GM19463 (cell line): ENCODE results near the gene ZNF692.
"Not testable (repeated sequence)": the region's sequence is repeated elsewhere in the genome, so short reads cannot be mapped to it uniquely, and the experiment has no call there.

ENCODE experiments used
- ATAC-seq: cut with Tn5 transposase; IDR thresholded peaks from one replicate; pipeline ENCODE4 v1.9.1; 2021; ENCODE audit warnings: mild to moderate bottlenecking, moderate library complexity; ENCODE audit not compliant: unreplicated experiment

Gene ZNF692

DNA sequence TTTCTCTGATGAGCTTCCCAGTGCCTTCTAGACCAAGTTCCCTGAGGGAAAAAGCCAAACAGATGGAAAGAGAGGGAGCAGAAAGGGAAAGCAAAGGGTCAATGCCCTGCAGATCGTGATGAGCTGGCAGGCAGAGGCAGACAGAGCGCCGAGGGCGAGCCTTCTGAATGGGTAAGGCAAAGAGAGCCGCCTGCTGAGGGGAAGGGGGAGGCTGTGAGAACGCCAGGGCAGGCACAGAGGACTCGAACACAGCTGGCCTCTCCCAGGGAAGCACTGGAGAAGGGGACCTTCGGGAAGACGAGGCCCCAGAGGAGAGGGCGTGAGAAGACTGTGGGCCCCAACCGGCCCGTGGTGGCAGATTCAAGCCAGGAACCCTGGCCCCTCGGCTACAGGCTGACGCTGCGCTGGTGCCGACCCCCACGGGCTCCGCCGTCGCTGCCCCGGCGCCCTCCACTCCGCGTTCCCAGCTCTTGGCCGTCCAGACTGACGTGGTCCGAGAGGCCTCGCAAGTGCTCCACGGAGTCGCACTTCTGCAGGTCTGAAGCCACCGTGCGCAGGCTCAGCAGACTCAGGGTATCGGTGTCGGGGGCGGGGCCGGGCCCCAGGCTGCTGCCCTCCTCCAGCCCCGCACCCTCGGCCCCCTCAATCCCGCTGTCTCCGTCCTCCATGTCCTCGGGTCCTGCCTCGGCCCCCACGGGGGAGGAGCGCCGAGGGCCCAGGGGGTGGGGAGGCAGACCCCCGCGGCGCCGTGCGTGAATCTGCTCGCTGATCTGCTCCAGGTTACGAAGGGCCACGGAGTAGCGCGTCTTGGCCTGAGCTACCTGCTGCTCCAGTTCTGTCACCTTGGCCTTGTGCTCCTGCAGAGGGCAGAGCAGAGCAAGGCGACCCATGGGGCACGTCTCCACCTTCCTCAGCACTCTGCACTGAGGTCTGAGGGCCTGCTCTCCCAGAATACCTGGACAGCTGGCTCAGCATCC is 47.1 kb downstream of the ZNF692 start:
- ATAC-seq: no peak

DNA sequence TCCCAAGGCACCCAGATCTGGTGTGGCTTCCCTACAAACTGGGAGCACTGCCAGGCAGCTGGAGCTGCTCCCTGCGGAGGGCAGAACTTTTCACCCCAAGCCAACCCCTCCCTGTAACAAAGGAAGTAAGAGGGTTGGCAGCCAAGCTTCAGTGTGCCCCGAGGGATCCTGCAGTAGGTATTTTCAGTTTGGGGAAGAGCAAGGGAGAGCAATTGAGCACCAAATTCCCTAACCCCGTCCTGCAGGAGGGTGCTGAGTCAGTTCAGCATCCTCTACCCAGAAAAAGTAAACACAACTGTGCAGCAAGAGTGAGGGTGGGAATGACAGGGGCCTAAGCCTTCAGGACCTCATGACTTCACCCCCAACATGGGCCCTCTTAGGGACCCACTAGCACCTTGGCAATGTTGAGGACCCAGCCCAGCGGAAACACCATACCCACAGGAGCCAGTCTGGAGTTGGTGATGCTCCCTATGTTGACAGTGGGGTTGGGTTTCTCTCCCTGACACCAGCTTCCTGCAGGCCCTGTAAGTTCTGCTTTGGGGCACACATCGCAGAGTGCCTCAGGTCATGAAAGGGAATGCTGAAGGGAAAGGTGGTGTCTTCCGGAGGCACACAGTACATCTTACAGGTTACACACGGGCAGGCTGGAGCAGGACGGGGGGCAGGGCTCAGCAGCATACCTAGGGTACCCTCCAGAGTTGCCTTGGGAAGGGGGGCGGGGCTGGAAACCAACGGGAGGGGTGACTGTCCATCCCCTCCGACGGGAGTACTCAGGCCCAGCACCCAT is 48.0 kb downstream of the ZNF692 start:
- no peak for ATAC-seq

DNA sequence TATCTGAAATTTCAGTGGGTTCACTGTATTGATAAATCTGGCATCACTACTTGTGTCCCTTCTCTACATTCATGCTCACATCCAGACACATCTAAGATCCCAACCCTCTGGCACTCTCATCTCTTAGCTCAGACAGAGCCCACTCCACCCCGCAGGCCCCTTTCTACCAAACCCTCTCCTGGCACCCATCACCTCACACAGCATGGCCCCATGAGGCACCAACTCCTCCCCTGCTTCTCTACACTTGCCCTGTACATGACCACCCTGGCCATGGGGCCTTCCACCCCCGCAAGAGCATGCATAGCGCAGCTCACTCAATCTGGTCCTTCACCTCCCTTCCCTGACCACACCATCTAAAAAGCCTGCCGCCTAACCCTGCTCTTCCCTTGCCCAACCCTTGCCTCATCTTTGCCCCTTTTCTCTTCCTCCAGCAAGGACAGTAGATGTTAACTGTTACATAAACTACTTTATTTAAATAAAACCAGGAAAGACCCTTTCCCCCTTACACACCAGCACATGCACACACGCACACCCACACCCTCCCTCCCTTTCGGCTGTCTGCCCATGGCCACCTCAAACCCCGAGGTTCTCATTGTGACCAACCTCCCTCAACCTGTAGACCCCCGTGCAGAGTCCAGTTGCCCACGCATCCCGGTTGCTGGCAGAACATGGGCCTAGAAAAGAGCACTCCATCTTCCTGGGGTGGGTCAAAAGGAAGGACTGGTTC is 48.7 kb downstream of the ZNF692 start:
- ATAC-seq: no peak

DNA sequence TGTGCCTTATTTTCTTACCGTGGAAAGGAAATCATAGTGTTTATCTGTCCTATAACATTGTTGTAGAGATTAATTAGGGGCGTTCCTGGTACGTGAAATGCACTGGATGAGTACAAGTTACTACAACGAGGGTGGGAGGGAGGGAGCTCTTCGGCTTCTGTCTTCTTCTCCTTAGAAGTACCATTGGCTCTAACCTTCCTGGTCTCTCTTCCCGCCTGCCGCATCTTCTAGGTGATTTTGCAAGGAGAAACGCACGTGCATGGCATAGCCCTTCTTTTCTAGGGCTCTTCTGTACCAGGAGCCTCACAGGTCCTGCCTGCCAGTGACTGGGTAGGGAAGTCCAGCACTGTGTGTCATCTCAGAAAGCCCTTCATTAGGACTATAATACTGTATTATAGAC is 50.0 kb downstream of the ZNF692 start:
- ATAC-seq: no peak

DNA sequence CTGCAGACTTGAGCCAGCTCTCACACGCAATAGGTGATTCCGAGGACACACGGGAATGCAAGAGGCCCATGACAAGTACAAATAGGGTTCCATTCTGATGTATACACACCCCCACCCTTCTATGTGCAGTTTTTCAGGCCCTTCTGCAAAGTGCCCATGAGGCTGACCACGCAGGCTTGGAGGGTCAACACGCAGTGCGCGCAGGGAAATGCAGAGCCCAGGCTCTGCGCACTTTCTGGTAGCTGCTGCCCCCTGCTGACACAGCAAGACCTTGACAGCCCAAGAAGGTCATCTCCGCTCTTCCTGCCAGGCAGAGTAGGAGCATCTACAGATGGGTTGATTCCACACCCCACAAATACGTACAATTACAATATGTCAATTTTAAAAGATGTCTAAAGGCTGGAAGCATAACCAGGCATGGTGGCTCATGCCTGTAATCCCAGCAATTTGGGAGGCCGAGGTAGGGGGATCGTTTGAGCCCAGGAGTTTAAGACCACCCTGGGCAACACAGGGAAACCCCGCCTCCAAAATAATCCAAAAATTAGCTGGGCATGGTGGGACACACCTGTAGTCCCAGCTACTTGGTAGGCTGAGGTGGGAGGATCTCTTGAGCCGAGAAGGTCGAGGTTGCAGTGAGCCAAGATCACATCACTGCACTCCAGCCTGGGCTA is 51.7 kb downstream of the ZNF692 start:
- ATAC-seq: peak; percentile 54

DNA sequence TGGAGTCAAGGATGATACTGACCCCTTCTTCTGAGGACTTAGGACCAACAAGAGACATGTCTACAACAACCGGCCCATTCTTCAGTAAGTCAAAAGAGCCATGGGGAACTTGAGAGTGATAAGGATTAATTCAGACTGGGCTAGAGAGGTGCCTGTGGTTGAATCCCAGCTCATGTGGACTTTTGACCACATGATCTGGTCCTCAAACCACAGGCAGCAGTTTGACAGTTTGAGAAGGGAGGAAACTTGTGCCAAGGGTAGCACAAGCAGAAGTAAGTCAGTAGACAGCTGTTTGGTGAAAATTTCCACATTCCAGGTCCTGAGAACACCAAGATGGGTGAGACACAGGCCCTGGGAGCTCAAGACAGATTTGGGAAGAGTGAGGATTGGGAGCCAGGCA is 53.0 kb downstream of the ZNF692 start:
- no peak for ATAC-seq

DNA sequence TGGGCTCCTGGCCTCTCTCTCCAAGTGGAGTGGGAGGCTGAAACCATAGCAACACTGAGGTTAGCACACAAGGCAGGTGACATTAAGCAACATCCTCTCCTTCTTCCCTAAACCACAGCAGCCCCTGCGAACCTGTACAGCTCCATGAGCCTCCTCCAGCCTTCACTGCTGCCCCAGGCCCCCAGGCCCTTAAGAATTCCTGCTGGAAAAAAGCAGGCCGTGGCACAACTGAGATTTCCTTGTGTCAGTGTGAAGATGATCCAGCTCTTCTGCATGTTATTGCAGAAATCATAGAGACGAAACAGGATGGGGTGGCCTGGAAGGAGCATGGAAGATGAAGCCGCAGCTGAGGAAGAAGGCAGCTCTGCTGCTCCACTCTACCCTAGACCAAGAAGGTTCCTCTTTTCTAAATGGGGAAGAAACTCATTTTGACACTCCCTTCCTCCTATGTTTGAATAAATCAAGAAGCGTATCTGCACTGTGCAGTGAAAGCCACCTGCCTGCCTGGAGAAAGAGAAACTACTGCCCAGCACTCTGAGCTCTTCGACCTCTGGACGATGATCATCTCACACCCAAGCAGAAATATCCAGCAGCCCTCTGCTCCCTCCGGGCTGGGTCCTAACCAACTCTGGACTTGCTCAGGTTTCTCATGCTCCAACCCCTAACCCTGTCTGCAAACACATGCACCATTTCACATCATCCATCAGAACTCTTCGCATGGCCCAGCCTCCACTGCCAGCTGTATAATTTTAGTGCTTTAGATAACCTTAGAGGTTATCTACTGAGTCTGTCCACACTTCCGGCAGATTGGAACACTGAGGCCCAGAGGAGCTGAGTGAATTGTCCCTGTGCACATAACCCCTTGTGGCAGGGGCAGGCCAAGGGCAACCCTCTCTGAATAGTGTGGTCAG is 53.9 kb downstream of the ZNF692 start:
- peak; percentile 77 for ATAC-seq

DNA sequence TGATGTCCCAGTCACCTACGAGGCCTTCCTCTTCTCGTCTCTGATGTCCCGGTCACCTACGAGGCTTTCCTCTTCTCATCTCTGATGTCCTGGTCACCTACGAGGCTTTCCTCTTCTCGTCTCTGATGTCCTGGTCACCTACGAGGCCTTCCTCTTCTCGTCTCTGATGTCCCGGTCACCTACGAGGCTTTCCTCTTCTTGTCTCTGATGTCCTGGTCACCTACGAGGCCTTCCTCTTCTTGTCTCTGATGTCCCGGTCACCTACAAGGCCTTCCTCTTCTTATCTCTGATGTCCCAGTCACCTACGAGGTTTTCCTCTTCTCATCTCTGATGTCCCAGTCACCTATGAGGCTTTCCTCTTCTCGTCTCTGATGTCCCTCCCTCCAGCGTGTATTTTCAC is 55.4 kb downstream of the ZNF692 start:
- ATAC-seq: not testable (repeated sequence)

DNA sequence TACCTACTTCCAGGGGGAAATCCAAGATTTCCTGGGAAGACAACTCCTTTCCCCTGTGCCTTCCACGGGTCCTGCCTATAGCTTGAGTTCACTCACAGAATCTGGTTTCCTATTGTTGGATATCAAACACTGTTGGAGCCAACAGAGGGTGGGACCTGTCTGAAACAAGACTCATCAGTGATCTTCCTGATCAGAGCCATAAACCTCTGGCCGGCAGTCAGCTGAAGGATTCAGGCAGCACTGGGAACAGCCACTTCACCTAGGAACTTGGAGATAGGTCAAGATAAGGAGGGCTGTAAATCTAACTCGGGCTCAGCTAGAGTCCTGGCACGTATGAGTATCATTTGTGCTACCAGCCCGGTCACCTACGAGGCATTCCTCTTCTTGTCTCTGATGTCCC is 56.4 kb downstream of the ZNF692 start:
- ATAC-seq: no peak

DNA sequence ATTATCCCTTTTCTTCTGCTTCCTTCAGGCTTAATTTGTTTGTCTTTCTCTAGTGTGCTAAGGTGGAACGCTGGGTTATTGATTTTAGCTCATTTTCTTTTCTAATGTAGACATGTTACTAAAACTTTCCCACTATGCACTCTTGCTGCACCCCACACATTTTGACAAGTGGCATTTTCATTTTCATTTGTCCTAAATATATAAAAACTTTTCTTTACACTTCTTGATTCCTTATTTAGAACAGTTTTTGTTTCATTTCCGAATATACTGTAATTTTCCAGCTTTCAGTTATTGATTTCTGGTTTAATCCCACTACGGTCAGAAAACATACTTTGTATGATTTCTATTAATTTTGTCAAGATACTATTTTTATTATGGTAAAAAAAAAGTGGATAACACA is 58.4 kb downstream of the ZNF692 start:
- no peak for ATAC-seq
